22Rv1 (cell line): ENCODE results near the gene SND1.

ENCODE experiments used
- H3K27ac ChIP-seq: fragments of 450-650 bp; 2 replicates; pipeline ENCODE4 v1.5.1; 2017
- ZFX ChIP-seq: fragments of 450-650 bp; IDR thresholded peaks from 2 replicates; pipeline ENCODE4 v1.6.1; 2017; ENCODE audit warnings: antibody characterized with exemption, borderline replicate concordance
- TF ChIP-seq, protein P1 (sequence below): fragments of 450-650 bp; IDR thresholded peaks from 2 replicates; pipeline ENCODE4 v1.5.1; 2017; ENCODE audit warnings: mild to moderate bottlenecking

SND1 gene

DNA sequence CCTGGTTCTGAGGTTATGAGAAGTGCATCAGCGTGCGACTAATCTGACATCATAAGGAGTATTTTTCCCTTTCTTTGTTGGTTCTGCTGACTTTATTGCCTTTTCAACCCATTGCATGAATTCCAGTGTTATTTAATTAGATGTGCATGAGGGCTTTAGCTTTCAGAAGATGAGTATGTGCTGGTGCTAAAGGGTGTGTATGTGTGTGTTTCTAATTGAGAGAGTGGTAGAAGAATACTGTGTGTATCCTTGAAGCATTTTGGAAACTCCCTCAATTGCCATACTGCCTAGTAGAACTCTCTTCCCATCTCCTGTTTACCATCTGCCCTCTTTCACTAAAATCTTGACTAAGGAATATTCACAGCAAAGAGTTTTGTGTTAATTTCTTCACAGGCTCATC is 158.1 kb downstream of the SND1 start:
- H3K27ac ChIP-seq: no peak overlapping the region
- TF ChIP-seq, protein P1, sequence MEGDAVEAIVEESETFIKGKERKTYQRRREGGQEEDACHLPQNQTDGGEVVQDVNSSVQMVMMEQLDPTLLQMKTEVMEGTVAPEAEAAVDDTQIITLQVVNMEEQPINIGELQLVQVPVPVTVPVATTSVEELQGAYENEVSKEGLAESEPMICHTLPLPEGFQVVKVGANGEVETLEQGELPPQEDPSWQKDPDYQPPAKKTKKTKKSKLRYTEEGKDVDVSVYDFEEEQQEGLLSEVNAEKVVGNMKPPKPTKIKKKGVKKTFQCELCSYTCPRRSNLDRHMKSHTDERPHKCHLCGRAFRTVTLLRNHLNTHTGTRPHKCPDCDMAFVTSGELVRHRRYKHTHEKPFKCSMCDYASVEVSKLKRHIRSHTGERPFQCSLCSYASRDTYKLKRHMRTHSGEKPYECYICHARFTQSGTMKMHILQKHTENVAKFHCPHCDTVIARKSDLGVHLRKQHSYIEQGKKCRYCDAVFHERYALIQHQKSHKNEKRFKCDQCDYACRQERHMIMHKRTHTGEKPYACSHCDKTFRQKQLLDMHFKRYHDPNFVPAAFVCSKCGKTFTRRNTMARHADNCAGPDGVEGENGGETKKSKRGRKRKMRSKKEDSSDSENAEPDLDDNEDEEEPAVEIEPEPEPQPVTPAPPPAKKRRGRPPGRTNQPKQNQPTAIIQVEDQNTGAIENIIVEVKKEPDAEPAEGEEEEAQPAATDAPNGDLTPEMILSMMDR: no peak
- TF ChIP-seq ZFX: no peak

DNA sequence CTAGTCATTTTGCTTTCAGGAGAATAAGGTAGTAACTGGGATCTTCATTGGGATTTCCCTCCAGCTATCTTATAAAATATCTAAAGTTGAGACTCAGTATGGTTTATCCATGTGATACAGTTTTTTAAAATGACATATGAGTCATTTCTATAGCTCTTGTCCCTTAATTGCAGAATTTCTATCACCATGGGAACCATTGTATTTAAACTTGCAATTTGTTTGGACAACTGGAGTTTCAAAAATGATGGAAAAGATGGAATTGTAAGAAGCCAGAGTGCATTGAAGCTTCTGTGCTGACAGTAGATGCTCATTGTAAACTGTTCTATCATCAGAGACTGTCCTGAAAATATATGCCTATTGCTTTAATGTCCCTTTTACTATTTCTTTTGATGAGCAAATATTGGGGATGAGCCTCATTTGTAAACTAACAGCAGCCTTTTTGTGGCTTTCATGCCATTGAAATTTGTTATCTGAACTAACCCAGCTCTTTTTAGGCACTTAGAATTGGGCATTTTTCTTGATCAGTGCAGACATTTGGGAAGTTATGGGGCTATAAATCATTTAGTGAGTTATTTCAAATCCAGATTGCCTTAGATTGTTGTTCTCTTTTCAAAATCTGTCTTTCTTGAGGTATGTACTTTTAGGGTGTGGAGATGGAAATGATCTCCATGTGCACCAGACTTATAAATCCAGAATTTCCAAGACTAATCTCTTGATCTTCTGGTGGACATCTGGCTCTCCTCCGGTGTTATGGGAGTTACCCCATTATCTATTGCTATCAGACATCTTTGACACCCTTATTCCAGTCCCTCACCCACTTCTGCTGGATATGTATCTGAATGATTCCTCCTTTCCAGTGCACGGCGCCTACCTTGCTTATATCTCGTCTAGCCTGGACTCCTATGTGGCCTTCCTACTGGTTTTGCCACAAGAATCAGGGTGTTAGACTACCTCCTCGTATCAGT is 159.0 kb downstream of the SND1 start:
- TF ChIP-seq, protein P1: no peak
- TF ChIP-seq ZFX: no peak
- H3K27ac ChIP-seq: no peak overlapping the region

DNA sequence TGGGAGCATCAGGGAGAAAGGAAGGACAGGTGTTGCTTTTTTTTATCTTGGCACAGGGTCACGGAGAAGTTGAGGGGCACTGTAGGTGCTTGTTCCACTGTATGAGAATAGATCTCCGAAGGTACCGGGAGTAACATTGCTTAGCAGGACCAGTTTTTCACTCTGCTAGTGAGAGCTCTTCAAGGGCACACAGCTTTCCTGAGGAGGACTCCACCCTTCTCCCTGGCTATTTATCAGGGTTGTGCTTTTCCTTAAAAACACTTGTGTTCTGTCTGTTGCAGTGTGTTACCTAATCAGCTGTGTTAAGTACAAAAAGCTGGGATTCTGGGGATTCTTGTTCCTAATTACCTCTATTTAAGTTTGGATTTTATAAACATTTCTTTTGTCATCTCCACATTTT is 160.5 kb downstream of the SND1 start:
- H3K27ac ChIP-seq: no peak overlapping the region
- no peak for TF ChIP-seq ZFX
- TF ChIP-seq, protein P1: no peak

DNA sequence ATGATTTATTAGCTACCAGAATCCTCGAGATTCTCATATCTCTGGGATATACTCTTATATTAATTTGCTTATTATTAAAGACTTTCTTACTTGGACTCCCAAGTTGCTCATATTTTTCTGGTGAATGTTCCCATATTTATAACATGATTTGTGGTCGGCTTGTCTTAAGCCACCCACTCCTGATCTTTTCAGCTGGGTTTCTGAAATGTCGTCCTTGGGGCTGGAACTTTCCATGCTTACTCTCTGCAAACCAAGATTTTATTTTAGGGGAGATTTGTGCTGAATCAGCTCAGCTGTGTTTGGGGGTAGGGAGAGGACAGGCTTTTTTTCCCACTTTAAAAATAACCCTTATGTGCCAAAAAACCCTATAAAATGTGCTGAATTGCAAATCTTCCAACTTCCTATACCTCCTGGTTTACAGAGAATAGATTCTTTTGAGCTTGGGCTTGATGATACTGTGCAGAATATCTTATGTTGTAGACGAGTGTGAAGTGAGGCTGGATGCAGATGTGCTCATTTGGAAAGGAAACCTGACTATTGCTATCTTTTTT is 162.1 kb downstream of the SND1 start:
- TF ChIP-seq ZFX: no peak
- TF ChIP-seq, protein P1: no peak
- no peak overlapping the region for H3K27ac ChIP-seq

DNA sequence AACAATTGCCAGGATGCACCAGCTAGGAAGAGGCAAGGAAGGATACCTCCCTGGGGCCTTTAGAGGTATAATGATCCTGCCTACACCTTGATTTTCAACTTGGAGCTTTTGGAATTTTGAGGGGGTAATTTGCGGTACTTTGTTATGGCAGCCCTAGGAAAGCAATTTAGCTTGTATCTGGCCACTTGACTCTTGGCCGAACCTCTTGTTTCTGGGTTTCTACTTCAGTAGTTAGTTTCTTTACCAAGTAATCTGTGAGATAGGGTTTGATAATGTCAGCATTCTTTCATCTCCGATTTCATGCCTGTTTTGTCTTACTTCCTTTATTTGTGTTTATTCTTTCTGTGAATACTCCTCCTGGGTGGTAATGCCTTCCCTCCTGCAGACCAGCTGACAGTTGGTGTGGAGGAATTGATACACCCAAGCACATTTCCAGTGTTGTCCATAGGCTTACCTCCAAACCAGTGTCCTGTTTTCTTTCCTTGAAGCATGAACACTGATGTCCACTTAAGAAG is 163.7 kb downstream of the SND1 start:
- TF ChIP-seq ZFX: no peak
- TF ChIP-seq, protein P1: no peak

DNA sequence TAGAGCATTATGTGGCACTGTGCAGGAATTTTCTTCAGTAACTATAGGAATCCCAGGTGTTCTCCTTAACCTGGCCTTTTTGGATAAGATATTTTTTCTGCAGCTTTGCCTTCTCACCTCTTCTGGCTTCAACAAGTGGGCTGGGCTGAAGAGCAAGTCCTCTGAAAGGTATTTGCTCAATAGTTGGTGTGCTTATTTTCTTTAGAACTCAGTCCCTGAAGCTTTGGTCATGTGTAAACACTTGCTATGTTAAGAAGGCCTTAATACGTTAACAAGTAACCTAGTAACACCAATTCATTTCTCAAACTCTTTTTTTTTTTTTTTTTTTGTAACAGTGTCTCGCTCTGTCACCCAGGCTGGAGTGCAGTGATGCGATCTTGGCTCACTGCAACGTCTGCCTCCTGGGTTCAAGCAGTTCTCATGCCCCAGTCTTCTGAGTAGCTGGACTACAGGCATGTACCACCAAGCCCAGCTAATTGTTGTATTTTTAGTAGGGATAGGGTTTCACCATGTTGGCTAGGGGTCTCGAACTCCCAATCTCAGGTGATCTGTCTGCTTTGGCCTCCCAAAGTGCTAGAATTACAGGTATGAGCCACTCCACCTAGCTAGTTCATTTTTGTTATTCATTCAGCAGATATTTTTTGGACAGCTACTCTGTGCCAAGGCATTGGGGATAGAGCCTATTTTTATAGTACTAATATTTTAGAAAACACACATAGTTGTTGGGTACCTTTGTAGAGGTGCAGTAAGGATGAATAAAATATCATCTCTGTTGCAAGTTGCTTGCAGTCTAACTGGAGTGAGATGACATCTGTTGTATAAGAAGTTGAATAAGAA is 164.6 kb downstream of the SND1 start:
- TF ChIP-seq ZFX: no peak
- TF ChIP-seq, protein P1: no peak

More for the DNA sequence above, 163.7 kb downstream of the SND1 start:
- no peak overlapping the region for H3K27ac ChIP-seq

More for the DNA sequence above, 164.6 kb downstream of the SND1 start:
- H3K27ac ChIP-seq: no peak overlapping the region
